ENCODE data around the gene RGCC.
"Not testable (repeated sequence)": the region's sequence is repeated elsewhere in the genome, so short reads cannot be mapped to it uniquely, and the experiment has no call there.

- not testable (repeated sequence) for TF ChIP-seq ZBTB40 (IDR thresholded peaks at IDR 0.05); ZBTB40 (CRISPR knock-in tag; IDR thresholded peaks at IDR 0.05); ZNF561 (CRISPR knock-in tag; conservative IDR thresholded peaks at IDR 0.05); EZH2 (IDR thresholded peaks at IDR 0.05; ENCODE audit: borderline replicate concordance, low read depth, low read length); ZNF444 (CRISPR knock-in tag; IDR thresholded peaks at IDR 0.05); ZZZ3 (IDR thresholded peaks at IDR 0.05)
Observed at GRCh38 chr13:41504657-41505056, 47.3 kb downstream of the RGCC start.

Data from K562 (cell line).